NCI-H748 (cell line): ENCODE data around the gene LRRC8B.
"Not testable (repeated sequence)": the region's sequence is repeated elsewhere in the genome, so short reads cannot be mapped to it uniquely, and the experiment has no call there.

ENCODE experiments used
- DNase-seq: peaks from one replicate; lab custom pipeline; 2025; ENCODE audit not compliant: unreplicated experiment; lab: John Stamatoyannopoulos, UW

Gene LRRC8B

DNA sequence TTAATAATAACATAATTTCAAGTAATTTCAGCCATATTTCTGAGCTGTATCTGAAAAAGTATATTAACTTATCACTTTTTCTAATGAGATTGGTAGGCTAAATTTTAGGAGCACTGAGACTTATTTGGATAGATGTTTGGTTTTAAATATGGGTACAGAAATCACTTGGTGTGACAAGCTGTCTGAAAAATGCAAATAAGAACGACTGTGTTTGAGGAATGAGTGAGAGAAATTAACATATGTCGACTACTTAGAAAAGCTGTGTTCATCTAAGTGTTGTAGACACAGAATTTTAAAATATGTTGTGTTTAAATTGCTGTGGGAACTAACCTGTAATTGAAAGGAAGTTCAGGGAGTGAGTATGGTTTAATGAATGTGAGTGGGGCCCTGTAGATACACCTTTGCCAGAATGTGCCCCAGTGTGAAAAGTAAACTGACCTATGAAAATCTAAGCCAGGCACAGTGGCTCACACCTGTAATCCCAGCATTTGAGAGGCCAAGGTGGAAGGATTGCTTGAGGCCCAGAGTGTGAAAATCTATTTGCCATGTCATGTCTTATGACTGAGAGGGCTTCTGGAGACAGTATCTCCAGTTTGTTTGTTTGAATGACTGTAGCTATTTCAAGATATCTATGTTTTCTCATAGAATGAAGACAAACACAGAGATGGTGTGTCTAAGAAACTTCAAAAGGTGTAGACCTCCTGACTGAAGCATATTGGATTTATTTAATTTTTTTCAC lies 54.5 kb downstream of the LRRC8B start:
- no peak for DNase-seq

DNA sequence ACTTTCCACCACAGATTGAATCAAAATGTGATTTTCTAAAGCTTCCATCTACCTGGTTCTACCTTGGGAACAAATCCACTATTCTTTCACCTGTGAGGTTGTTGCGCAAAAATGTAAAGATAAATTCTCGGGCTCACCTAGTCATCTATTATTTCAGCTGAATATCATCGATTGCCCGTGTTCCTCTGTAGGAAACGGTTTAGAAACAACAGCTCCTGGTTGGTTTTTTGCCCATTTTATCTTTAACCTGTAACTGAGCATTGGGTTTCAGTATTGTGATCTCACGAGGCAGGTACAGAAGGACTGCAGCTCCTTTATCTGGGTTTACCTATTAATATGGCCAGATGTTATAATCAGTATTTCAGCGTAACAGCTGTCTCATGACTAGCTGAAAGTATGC lies 55.4 kb downstream of the LRRC8B start:
- DNase-seq, result no peak

DNA sequence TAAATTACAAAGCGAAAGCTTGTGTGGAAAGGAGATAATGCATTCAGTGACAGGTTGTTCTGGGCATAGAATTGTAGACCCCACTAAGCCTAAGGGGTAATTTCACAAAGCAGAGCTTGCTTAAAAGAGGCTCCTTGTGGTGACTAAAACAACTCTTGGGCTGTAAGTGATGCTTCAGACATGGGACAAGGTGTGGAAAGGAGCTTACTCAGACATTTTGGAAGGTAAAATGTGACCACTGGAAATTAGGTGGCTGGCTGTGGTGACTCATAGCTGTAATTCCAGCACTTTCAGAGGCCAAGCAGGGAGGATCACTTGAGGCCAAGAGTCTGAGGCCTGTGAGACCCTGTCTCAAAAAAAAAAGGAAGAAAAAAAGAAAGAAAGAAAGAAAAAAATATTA lies 57.2 kb downstream of the LRRC8B start:
- no peak for DNase-seq

DNA sequence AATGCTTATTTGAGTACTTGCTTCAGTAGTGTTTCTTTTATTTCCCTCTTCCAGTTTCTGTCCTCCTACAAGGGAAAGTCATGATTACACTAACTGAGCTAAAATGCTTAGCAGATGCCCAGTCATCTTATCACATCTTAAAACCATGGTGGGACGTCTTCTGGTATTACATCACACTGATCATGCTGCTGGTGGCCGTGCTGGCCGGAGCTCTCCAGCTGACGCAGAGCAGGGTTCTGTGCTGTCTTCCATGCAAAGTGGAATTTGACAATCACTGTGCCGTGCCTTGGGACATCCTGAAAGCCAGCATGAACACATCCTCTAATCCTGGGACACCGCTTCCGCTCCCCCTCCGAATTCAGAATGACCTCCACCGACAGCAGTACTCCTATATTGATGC lies 57.9 kb downstream of the LRRC8B start:
- no peak for DNase-seq

DNA sequence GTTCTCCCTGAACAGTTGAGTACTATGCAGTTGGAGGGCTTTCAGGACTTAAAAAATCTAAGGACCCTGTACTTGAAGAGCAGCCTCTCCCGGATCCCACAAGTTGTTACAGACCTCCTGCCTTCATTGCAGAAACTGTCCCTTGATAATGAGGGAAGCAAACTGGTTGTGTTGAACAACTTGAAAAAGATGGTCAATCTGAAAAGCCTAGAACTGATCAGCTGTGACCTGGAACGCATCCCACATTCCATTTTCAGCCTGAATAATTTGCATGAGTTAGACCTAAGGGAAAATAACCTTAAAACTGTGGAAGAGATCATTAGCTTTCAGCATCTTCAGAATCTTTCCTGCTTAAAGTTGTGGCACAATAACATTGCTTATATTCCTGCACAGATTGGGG lies 59.6 kb downstream of the LRRC8B start:
- DNase-seq, result no peak

DNA sequence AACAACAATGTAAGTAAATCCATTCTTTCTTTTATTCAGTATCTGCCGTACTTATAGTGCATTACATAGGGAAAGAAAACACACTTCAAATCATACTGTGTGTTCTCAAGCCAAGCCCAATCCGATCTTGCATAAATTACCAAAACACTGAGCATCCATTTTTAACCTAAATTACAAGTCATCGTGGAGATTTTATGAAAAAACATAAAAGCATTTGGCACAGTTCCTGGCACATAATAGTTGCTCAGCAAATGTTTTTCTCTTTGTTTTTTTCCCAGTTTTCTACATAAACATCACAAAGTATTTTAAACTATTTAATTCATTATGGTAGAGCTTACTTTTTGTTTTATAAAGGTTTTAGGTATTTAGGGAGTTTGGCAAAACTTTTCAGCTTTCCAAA lies 60.2 kb downstream of the LRRC8B start:
- no peak for DNase-seq

DNA sequence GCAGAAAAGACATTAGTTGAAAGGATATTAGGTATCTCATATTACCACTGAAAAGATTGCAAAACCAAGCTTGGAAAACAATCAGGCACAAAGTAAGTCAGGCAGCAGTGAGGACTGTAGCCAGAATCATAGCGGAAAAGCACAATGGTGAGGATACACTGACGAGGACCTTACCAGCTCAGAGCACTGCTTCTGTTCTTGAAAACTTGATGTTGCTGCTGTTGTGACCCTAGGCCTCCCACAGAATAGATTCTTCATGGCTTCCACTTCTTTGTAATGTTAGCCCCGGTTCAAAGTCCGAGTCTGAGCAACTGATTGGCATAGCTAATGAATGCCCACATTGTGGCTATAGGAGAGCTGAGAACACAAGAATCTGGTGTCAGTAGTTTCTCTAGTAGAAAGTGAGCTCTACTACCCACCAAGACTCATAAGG lies 63.1 kb downstream of the LRRC8B start:
- no peak for DNase-seq

DNA sequence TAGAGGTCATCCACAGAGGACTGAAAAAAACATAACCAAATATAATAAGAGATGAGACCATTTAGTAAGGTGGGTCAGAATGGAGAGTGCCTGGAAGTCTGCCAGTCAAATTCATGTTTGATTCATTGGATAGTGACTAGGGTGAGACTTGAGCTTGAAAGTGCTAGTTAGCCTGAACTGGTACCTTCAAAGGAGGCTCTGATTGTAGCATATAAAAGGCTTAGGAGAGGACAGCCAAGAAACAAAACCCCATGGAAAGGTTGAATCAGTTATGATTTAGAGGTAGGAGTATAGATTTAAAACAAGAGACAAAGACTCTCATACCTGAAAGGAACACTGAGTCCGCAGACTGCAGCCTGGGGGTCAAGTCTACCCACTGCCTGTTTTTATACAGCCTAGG lies 63.9 kb downstream of the LRRC8B start:
- DNase-seq, result no peak

DNA sequence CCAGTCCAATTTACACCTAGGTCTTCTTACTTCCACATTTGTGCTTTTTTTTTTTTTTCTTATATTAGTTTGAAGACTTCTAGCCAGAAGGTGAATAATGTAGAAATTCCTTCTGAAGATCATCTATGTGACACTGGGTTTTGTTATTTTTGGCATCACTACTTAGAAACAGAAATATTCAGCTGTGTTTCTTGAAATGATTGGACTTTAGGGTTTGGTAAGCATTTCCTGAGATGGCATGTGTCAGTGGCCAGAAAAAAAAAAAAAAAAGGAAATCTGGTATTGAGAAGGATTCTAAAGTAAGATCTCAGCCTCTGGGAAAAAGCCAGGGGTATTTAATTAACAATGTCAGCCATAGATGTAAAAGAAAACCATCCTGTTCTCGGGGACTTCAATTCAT lies 64.9 kb downstream of the LRRC8B start:
- DNase-seq, result no peak

DNA sequence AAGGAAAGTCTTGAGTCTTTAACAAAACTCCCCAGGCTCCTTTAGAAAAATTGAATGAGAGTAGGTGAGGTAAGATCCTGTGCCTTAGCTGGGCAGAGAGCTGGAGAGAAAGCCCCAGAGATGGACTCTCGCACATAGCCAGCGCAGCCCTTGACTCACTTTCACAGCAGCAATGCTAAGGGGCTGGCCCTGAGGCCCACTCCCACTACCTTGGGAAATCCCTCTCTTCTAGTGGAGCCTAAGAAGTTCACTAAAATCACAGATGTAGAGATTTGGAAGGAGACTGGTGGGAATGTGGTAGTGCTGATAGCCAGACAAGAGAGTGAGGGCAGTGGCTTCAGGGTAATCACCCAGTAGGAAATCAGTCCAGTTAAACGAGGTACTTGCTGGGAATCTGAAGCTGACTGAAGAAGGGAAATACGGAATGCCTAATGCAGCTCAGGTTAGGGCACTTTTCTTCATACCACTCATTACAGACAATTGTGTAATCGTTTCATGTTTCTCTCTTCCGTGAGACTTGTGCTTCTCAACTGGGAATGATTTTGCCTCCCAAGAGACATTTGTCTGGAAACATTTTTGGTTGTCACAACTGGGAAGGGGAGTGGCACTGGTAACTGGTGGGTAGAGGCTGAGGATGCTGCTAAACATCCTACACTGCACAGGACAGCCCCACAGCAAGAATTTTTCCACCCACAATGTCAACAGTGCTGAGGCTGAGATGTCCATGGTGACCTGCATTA lies 65.9 kb downstream of the LRRC8B start:
- DNase-seq, result no peak

DNA sequence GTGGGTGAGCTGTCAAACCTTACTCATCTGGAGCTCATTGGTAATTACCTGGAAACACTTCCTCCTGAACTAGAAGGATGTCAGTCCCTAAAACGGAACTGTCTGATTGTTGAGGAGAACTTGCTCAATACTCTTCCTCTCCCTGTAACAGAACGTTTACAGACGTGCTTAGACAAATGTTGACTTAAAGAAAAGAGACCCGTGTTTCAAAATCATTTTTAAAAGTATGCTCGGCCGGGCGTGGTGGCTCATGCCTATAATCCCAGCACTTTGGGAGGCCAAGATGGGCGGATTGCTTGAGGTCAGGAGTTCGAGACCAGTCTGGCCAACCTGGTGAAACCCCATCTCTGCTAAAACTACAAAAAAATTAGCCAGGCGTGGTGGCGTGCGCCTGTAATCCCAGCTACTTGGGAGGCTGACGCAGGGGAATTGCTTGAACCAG lies 68.3 kb downstream of the LRRC8B start:
- not testable (repeated sequence) for DNase-seq

DNA sequence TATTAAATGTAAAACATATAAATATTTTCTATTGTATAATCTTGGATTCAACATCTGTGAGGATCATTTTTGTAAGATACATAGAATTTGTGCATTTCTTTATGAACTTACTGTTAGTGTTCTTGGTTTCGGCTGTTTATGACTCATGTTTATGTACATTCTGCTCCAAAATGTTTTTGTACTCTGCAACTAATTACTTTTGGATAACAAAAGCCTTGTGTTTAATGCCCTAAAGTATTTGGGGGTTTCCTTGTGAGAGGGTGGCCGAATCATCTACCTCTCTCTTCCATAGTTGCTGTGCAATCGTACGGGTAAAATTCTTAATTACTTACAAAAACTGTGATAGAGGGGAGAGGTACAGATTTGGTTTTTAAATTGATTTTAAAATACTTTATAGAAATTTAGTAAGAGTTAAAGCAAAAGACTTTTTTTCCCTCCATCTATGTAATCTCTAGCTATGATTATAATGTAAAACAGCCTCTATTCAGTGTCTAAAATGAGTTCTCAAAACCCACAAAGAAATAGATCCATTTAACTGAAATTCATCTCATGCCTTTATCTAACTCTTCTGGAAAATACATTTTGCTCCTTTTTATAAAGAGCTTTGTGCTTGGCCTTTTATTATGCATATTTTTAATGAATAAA lies 69.6 kb downstream of the LRRC8B start:
- DNase-seq, result no peak

DNA sequence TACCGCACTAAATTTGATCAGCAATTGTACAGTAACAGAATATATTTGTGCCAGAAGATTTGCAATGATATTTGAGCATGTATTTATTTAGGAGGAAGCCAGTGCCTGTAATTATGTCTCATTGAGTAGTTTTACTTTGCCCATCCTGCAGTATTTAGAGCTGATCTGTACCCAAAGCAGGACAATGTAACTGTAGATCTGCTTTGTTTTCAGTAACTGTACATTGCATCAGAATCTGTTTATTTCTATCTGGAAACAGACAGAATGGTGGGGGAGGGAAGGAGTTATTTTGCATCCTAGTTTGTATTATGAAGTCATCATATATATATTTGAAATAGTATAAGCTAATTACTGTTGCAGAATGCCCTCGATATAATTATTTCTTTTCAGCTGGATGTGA lies 72.1 kb downstream of the LRRC8B start:
- no peak for DNase-seq

DNA sequence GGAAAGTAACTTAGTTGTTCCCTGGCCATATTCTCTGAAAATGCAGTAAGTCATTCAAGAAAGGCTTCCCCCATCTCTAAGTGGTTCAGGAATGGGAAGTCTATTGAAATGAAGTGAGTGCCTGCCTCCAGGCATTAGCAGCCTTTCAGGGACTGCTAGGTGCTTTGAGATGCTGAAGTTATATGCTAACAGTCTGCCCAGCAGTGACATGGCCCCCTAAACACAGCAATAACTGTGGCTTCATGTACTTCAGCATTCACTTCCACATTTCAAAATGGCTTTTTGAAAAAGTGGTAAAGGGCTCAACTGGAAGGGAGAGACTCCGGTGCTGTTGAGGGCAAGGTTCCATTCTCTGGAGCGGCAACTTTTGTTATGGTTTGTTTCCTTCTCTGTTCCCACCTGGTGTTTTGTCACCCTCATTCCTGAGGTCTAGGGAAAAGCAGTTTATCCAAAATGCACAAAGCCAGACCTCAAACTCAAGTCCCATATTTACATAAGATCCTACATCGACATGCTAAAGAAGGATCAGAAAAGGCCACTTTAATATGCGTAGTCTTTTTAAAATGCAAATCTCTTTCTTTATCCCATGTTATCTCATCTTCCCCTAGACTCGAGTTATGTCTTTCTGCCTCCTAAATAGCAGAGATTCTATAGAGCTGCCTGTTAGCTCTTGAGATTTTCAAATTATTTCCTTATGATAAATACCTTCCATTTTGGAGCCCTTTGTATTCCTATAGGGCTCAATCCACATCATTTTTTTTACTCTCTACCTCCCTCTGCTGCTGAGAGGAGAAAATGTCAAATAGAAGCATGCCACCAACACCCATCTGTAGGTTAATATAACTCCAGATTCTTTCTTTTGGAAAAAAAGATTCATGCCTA lies 74.1 kb downstream of the LRRC8B start:
- peak; percentile 16 for DNase-seq

DNA sequence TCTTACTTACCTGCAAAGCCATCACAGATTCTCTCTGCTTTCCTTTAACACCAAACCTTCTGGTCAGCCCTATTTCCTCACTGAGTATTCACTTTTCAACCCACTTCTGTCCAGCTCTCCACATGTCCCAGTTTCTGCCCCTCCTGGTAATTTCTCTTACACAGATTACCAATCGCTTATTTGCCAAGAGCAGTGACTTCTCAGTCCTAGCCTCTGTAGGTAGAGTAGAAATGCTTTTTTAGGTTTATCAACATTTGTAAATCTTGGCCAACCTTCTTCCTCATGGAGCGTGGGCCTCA lies 74.7 kb downstream of the LRRC8B start:
- no peak for DNase-seq

DNA sequence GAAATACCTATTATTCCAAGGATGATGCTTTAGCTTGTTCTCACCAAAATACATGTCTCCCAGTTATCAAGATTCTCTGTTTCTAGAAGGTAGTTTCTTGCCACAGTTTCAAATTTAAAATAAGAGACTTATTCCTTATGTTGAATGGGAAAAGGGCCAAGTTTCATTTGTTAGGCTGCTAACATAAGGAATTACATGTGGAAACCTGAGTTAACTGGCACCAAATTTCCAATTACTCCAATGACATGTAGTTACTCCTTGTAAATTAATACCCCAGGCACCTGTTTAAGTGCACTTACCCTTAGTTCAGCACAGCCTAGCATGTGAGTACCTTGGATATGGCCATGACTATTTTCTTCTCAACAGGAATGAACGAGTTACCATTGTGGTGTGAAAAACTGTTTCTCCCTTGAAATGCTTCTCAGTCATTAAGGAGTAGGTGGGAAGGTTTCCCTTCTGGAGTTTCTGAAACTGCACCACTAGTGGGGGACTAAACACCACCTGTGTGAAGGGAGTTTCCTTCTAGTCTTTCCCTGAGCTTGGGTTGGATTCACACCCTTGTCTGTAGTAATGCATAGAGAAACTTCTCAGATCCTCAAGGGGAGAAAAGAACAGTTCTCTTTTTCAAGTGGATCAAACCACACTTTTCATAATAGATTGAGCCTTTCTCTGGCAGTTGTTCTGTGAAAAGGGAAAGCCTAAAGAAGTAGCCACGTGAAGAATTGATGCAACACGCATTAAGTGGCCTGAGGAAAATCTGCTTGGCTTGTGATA lies 76.0 kb downstream of the LRRC8B start:
- DNase-seq, result no peak

DNA sequence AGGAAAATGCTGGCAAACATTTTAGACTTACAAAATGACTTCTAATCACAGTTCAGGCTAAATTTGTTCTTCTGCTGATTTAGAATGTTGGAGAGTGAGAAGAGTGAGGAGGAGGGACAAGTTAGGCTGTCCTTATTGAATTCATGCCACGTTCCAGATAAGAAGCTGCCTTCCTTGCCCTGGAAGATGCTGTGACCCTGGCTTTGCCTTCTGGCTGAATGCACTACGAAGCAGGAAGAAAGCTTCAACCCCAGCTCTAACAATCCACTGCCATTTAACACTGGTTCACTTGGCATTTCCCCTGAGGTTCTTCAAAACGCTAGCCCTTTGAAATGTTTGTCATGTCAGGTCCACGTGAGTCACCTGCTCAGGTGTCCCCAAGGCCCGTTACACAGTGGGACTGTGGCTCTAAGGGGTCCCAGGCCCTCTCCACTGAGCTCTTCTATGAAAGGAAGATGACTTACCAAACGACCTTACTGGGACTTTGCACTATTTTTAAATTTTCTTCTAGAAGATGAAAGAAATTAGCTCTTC lies 78.3 kb downstream of the LRRC8B start:
- no peak for DNase-seq

DNA sequence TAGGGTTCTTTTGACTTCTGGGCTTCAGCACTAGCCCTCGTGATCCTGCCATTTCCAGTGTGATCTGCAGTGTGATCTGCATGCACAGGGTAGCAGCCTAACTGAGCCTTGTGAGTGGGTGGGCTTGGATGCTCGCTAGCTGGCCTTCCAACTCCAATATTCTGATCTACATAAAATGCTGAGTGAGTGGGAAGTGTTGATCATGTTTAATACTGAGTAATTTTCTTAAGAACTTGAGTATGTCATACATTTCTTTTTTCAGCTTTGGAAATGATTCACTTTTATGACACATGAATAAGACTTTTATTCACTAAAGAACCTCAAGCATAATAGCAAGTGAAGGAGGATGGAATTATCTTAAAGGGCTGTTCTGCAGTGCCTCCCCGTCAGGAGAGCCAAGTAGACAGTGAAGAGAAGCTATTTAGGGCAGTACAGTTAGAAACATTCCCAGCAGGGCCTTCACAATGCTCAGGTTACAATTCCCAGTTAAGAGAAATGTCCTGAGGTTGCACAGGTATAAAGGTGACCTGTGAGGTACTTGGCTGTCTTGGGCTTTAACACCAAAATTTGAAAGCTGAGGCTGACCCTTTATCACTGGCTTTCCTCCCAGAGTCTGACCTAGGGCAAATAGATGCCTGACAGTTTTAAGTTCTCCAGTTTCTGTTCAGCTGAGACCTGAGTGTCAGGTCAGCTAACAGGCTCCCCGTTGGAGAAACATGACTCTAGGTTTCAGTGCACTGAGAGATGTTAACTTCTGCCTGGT lies 79.2 kb downstream of the LRRC8B start:
- DNase-seq, result no peak

DNA sequence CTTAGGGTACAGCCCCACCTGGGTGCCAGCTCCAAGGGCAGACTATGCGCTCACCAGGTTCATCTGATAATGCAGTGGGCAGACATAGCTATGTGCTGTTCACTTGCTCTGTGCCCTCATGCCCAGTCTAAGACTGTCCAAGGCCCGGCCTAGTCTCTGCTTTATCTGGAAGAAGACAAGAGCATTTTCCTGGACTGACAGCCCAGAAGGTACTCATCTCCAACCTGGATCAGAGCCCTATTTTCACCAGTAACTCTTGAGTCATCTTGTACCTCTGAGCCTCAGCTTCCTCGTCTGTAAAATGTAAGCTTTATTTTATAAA lies 79.7 kb downstream of the LRRC8B start:
- no peak for DNase-seq

DNA sequence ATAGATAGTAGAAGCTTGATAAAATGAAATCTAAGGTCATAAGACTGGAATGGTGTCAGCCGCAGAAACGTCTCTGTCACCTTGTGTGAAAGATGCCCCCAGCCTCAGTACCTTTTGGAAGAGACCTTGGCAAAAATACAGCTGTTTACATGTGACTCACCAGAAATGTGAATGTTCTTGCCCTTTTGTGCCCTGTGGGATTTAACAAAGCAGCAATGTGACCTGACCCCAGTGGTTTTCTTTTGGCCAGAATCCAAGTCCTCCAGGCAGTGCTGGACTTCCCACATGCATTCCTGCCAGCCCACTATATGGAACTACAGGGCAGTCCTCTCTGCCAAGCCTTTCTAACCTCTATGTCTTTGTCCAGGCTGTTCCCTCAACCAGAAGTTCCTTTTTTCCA lies 81.1 kb downstream of the LRRC8B start:
- no peak for DNase-seq
